ENCODE data around the gene FAM216A.
"Not testable (repeated sequence)": the region's sequence is repeated elsewhere in the genome, so short reads cannot be mapped to it uniquely, and the experiment has no call there.

Gene FAM216A, protein sequence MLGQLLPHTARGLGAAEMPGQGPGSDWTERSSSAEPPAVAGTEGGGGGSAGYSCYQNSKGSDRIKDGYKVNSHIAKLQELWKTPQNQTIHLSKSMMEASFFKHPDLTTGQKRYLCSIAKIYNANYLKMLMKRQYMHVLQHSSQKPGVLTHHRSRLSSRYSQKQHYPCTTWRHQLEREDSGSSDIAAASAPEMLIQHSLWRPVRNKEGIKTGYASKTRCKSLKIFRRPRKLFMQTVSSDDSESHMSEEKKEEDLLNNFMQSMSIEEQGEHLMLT

DNA sequence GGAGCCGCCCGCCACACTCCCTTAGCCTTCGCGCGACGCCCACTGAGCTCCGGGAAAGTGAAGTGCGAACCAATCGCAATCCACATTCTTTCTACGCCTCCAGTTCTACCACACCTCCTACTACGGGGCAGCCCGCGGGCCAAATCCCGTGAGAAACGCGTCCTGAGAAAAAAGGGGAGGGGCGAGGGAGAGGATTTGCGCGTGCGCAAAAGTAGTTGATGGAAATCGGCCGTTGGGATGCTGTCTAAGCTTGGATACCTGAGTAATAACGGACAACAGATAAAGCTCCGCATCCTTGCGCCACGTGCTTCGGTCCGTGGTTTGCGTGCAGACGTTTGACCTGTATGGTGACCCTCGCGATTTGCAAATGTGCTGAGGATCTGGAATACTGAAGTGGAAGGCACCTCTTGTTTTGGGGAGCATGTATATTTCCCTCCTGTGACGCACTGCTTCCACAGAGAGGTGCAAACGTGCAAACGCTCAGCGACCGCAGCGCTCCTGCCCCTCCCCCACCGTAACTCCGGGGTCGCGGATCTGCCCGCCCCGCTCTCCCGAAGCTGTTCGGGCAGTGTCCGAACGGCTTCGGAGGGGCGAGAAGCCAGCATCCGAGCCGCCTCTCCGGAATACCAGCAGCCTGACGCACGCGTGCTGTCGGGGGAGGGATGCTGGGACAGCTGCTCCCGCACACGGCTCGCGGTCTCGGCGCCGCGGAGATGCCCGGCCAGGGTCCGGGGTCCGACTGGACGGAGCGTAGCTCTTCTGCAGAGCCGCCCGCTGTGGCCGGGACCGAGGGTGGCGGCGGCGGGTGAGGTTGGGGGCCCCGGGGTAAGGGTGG, at the start of gene FAM216A, which contains the start of gene GPN3:
Gene FAM216A (plus strand): TSS at position 632 of the 835 bp plus-strand sequence. CDS start 31 bp downstream, at position 663.
Gene GPN3 (minus strand): TSS at position 44 of the 835 bp plus-strand sequence. CDS start 54 bp downstream, outside the sequence.
- DNase-seq: peak; percentile 97 to 98

DNA sequence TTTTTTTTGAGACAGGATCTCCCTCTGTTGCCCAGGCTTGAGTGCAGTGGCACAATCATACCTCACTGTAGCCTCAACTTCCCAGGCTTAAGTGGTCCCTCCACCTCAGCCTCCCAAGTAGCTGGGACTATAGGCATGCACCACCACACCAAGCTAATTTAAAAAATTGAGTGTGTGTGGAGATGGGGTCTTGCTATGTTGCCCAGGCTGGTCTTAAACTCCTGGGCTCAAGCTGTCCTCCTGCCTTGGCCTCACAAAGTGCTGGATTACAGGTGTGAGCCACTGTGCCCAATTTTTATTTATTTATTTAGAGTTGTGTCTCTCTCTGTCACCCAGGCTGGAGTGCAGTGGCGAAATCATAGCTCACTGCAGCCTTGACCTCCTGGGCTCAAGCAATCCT, 48.0 kb upstream of the FAM216A start:
- DNase-seq: not testable (repeated sequence)

- DNase-seq: no peak
Observed at GRCh38 chr12:110421159-110421661, 47.4 kb upstream of the FAM216A start.

GRCh38 chr12:110421701-110422100, 46.9 kb upstream of the FAM216A start:
- DNase-seq: no peak

- no peak for DNase-seq
Observed at GRCh38 chr12:110424237-110424636, 44.4 kb upstream of the FAM216A start.

GRCh38 chr12:110426406-110426805, 42.2 kb upstream of the FAM216A start:
- DNase-seq: no peak

DNA sequence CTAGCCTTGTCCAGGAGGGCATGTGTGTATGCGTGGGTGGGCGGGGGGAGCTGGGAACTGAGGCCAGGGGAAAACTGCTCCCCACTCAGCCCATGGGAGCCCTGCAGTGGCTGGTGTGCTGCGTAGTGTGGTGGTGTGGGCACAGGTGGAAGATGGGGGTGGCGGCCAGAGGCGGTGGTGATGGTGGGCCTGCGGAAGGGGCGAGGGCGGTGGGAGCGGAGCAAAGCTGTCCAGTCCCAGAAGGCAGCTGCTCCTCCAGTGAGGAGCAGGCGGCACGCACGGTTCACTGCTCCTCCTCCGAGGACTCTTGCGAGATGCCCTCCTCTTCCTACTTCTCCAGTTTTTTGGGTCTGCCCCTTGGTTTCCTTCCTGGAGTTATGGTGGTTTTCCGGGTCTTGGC, 39.0 kb upstream of the FAM216A start:
- DNase-seq: not testable (repeated sequence)

DNA sequence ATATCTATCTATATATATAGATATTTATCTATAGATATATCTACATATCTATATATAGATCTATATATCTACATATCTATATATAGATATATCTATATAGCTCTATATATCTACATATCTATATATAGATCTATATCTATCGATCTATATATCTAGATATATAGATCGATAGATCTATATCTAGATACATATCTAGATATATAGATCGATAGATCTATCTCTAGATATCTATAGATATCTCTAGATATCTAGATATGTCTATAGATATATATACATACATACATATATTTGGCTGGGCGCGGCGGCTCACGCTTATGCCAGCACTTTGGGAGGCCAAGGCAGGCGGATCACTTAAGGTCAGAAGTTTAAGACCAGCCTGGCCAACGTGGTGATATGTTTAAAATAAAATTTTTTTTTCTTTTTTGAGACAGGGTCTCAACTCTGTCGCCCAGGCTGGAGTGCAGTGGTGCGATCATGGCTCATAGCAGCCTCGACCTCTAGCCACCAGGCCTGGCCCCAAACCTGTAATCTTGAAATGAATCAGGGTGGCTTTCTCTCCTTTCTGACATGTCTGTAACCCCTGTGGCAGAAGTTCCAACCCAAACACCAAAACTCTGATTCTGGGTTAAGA, 36.6 kb upstream of the FAM216A start:
- DNase-seq: peak; percentile 27 to 38

- DNase-seq: no peak
Observed at GRCh38 chr12:110436231-110436630, 32.4 kb upstream of the FAM216A start.

DNA sequence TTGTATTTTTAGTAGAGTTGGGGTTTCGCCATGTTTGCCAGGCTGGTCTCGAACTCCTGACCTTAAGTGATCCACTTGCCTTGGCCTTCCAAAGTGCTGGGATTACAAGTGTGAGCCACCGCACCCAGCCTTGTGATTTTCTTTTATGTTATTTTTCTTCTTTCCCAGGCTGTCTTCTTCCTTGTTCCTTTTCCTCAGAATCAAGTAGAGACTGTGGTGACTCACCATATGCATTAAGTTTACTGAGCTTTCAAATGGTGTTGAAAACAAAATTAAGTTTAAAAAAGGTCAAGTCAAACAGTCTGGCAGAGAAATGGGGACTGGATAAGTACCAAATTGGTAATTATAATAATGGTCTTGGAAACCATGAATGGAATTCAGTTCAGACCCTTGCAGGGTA, 24.2 kb upstream of the FAM216A start:
- no peak for DNase-seq

- DNase-seq: peak; percentile 94 to 97
Observed at GRCh38 chr12:110449799-110450497, 18.7 kb upstream of the FAM216A start, which contains the start of gene ARPC3. Gene ARPC3, minus strand, starts transcription at chr12:110450337. Its CDS starts 77 bp downstream, at chr12:110450260.

GRCh38 chr12:110451263-110451662, 17.4 kb upstream of the FAM216A start:
- no peak for DNase-seq

DNA sequence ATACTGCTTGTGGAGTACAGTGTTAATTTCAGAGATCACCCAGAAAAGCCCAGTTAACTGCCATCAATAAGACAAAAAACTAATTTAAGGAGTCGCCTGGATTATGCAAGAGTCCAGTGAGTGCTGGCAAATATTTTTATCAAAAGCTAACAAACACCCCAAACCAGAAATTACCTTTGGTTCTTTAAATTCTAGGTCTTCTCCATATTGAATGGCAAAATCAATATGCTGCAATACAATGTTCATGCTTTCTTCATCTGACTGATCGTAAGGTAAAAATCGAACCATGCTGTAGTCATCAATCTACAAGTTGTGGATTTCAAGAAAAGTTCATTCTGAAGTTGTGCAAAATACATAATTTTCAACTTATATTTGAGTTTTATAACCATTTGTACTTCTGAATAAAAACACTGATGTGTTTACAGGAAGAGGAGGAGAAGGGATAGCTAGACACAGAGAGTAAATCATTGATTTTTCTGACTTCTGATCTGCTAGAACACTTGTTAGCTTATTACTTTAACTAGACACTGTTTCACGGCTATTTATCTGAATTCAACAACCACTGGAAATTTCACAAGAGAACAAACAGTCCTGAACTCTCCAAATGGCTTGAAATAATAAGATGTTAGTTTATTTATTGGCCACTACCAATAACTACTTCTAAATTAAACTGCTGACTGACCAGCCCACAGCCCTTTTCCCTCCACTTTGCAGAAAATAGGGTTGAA, 14.9 kb upstream of the FAM216A start:
- DNase-seq: no peak

- no peak for DNase-seq
Observed at GRCh38 chr12:110458756-110459155, 9.9 kb upstream of the FAM216A start.

- not testable (repeated sequence) for DNase-seq
Observed at GRCh38 chr12:110461189-110461588, 7.5 kb upstream of the FAM216A start.

DNA sequence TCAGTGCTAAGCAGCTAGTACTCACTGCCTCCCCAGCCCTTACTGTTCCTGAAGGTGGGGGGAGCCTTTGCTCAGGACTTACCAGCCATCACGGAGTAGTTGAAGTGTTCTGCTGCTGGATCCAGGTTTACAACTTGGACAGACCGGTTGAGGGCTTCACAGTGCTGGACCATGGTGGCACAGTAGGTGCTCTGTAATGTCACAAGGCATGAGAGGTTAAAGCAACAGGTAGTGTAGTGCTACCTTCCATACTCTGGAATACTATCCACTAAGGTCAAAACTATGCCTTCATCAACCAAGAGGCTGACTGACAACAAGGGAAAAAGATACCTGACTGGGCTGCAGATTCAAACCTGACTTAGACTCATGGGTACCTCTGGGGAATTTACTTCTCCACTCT, 3.6 kb upstream of the FAM216A start:
- DNase-seq: no peak

DNA sequence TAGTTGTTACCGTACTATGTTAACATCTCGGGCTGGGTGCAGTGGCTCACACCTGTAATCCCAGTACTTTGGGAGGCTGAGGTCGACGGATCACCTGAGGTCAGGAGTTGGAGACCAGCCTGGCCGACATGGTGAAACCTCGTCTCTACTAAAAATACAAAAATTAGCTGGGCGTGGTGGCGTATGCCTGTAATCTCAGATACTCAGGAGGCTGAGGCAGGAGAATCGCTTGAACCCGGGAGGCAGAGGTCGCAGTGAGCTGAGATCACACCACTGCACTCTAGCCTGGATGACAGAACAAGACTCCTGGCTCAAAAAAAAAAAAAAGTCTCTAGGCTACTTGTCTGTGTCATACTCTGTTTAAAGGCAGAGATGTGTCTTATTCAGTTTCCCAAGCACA, 2.9 kb upstream of the FAM216A start:
- DNase-seq: not testable (repeated sequence)

- no peak for DNase-seq
Observed at GRCh38 chr12:110466791-110467190, 1.9 kb upstream of the FAM216A start.

- DNase-seq: no peak
Observed at GRCh38 chr12:110467847-110468213, 815 bp upstream of the FAM216A start.

DNA sequence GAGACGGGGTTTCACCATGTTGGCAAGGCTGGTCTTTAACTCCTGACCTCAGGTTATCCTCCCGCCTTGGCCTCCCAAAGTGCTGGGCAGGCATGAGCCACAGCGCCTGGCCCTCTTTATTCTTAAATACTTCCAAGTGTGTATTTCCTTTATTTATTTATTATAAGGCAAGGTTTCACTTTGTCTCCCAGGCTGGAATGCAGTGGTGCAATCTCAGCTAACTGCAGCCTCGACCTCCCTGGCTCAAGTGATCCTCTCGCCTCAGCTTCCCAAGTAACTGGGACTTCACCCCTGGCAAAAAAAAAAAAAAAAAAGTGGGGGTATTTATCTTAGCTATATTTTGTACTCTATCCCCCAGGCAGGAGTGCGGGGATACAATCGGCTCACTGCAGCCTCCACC, 6.8 kb downstream of the FAM216A start:
- DNase-seq: no peak

GRCh38 chr12:110498984-110499706, 30.5 kb downstream of the FAM216A start:
- no peak for DNase-seq
